GM21447 (cell line): ENCODE results near the gene SH2D5.
"Not testable (repeated sequence)": the region's sequence is repeated elsewhere in the genome, so short reads cannot be mapped to it uniquely, and the experiment has no call there.

Source experiments
- ATAC-seq: cut with Tn5 transposase; IDR thresholded peaks from one replicate; pipeline ENCODE4 v1.9.1; 2021; ENCODE audit not compliant: unreplicated experiment

Gene SH2D5

GRCh38 chr1:20728371-20729154, 3.9 kb downstream of the SH2D5 start:
- ATAC-seq = no peak

GRCh38 chr1:20727746-20728316, 4.7 kb downstream of the SH2D5 start:
- ATAC-seq = no peak

GRCh38 chr1:20726932-20727745, 5.4 kb downstream of the SH2D5 start:
- ATAC-seq = no peak

- no peak for ATAC-seq
These were observed 6.2 kb downstream of the SH2D5 start for GRCh38 chr1:20726118-20726911.

GRCh38 chr1:20725189-20726117, 7.0 kb downstream of the SH2D5 start:
- no peak for ATAC-seq

GRCh38 chr1:20724364-20725188, 7.9 kb downstream of the SH2D5 start:
- no peak for ATAC-seq

GRCh38 chr1:20723537-20724363, 8.8 kb downstream of the SH2D5 start:
- no peak for ATAC-seq

GRCh38 chr1:20723159-20723536, 9.4 kb downstream of the SH2D5 start:
- no peak for ATAC-seq

- no peak for ATAC-seq
These were observed 11.1 kb downstream of the SH2D5 start for GRCh38 chr1:20721117-20722061.

- no peak for ATAC-seq
These were observed 11.8 kb downstream of the SH2D5 start for GRCh38 chr1:20720631-20721091.

GRCh38 chr1:20719871-20720620, 12.5 kb downstream of the SH2D5 start:
- ATAC-seq = no peak

GRCh38 chr1:20719261-20719660, 13.2 kb downstream of the SH2D5 start:
- no peak for ATAC-seq

GRCh38 chr1:20718343-20718882, 14.1 kb downstream of the SH2D5 start:
- ATAC-seq = not testable (repeated sequence)

- ATAC-seq = no peak
These were observed 14.8 kb downstream of the SH2D5 start, which contains the start of gene KIF17 for GRCh38 chr1:20717452-20718342. KIF17 (minus strand) TSS chr1:20718007; CDS start chr1:20717706, 301 bp downstream.

- ATAC-seq = no peak
These were observed 16.3 kb downstream of the SH2D5 start for GRCh38 chr1:20716232-20716631.
